Body of pancreas (tissue), 4 donors: ENCODE measurements around the gene KBTBD8.

Source experiments
- CTCF ChIP-seq, 7 experiments: fragments of 450-650 bp in 4 of 7; fragments of 200-600 bp in 3 of 7; sonication (generic) in 3 of 7; IDR thresholded peaks; one replicate each; pipeline ENCODE4 v1.5.1; 2016 to 2019; ENCODE audit warnings: antibody characterized with exemption in 7 of 7
- POLR2A ChIP-seq, 3 donors: fragments of 450-650 bp; IDR thresholded peaks; one replicate each; pipeline ENCODE4 v1.6.1; 2016; ENCODE audit warnings: antibody characterized with exemption in 3 of 3, mild to moderate bottlenecking in 2 of 3

- TF ChIP-seq CTCF (IDR thresholded peaks at IDR 0.05) (no peak), POLR2A (IDR thresholded peaks at IDR 0.05) (no peak)
These were observed 46.2 kb downstream of the KBTBD8 start for GRCh38 chr3:67044295-67044694.
